Testis (tissue), 3 donors: ENCODE measurements around the gene C21orf91. TPM values are rescaled to one million over a fixed set of nuclear protein-coding genes. Genes with fewer than 3 reads are reported as not detected.

Source experiments
- DNase-seq: peaks from one replicate; pipeline ENCODE4 v3.0.0-alpha.2; 2019
- H3K27ac ChIP-seq, 2 donors: fragments of 200-600 bp; sonication (generic); one replicate each; pipeline ENCODE4 v1.5.1; 2019
- H3K27me3 ChIP-seq: fragments of 200-600 bp; sonication (generic); one replicate; pipeline ENCODE4 v1.5.1; 2019
- H3K36me3 ChIP-seq: fragments of 200-600 bp; sonication (generic); one replicate; pipeline ENCODE4 v1.5.1; 2017; ENCODE audit warnings: low read depth; ENCODE audit errors: missing control alignments
- H3K4me1 ChIP-seq: fragments of 200-600 bp; sonication (generic); one replicate; pipeline ENCODE4 v1.5.1; 2019
- H3K4me3 ChIP-seq, 2 donors: fragments of 200-600 bp; sonication (generic); one replicate each; pipeline ENCODE4 v1.5.1; 2017 to 2019
- H3K9me3 ChIP-seq: fragments of 200-600 bp; sonication (generic); one replicate; pipeline ENCODE4 v1.5.1; 2017
- CTCF ChIP-seq, 3 experiments: fragments of 450-650 bp in 2 of 3; fragments of 200-600 bp in 1 of 3; sonication (generic) in 1 of 3; IDR thresholded peaks; one replicate each; pipeline ENCODE4 v1.5.1; 2016 to 2019; ENCODE audit warnings: antibody characterized with exemption in 3 of 3, mild to moderate bottlenecking in 2 of 3, moderate library complexity in 1 of 3
- POLR2A ChIP-seq: fragments of 450-650 bp; IDR thresholded peaks from one replicate; pipeline ENCODE4 v1.6.1; 2017; ENCODE audit warnings: antibody characterized with exemption, mild to moderate bottlenecking, moderate library complexity
- intact Hi-C: fragments of 100-400 bp; cut with DNase I; formaldehyde crosslinking; loops from one replicate; pipeline ENCODE4 v1.15.1; 2023; ENCODE audit warnings: low total_unique reads
- polyA plus RNA-seq: library from polyadenylated mRNA; stranded (reverse); fragments of 350-450 nt; fragmentation: Illumina TruSeq; extraction: RNeasy Lipid Tissue Mini Kit (QIAGEN cat#74804); gene quantifications from one replicate; pipeline ENCODE4 v1.2.3, GENCODE V29; 2014; ENCODE audit warnings: low read depth, low replicate concordance; ENCODE audit not compliant: insufficient read depth
- total RNA-seq, 2 donors: library from RNA; depleted of rRNA; stranded (reverse); fragments of >200 nt; gene quantifications; one replicate each; pipeline ENCODE4 v1.2.3, GENCODE V29; 2016

The C21orf91 gene
- total and polyA plus RNA-seq, 3 donors from 2014 or later, result 37.0 to 44.4 (median 40.7) TPM

DNA sequence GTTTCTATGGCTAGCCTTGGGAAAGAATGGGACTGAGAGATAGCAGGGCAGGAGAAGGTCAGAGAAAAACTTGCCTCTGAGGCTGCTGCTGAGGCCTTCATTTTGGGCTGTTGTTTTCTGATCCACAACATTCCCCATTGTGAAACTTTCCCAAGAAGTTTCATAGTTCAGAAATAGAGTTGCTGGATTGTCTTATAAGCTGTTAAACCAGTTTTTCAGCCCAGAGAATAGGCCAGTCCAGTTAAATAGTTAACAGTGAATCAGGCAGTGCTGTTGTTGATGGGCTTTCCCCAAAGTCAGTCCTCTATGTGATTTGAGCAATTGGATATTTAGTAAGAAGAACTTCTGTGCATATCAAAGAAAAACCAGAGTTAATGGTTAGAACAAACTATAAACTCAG lies 77.0 kb downstream of the C21orf91 start:
- no peak for DNase-seq
- H3K4me1 ChIP-seq, result no peaks in the 10 kb centered on the region
- H3K27ac ChIP-seq, result no peak overlapping the region
- no peaks in the 10 kb centered on the region for H3K36me3 ChIP-seq
- no peaks in the 10 kb centered on the region for H3K9me3 ChIP-seq
- TF ChIP-seq POLR2A (no peak), CTCF (IDR thresholded peaks at IDR 0.05) (no peak)
- no peaks in the 10 kb centered on the region for H3K27me3 ChIP-seq
- intact Hi-C loops, result no loop called here
- no peak overlapping the region for H3K4me3 ChIP-seq

Other genes starting within 250 kb of the C21orf91 start
- gene BTG3, start 206.5 kb downstream of the C21orf91 start, total RNA-seq, result 100 to 1,000 TPM; 221 to 265 TPM
- 83.3 TPM for gene BTG3, start 206.5 kb downstream of the C21orf91 start, polyA plus RNA-seq